Stomach (tissue), 4 donors: ENCODE results near the gene PEMT.

Source experiments
- EP300 ChIP-seq: sonication (generic); formaldehyde crosslinking; IDR thresholded peaks from one replicate; pipeline ENCODE4 v1.6.1; 2017; ENCODE audit warnings: antibody characterized with exemption
- POLR2A ChIP-seq, 4 donors: fragments of 450-650 bp; IDR thresholded peaks; one replicate each; pipeline ENCODE4 v1.6.1; 2016; ENCODE audit warnings: antibody characterized with exemption in 4 of 4, control low read depth in 2 of 4, mild to moderate bottlenecking in 1 of 4, moderate library complexity in 1 of 4
- TF ChIP-seq, protein P1 (sequence below), 7 experiments: fragments of 450-650 bp in 4 of 7; fragments of 200-600 bp in 3 of 7; sonication (generic) in 3 of 7; IDR thresholded peaks; one replicate each; pipeline ENCODE4 v1.5.1; 2016 to 2019; ENCODE audit warnings: antibody characterized with exemption in 7 of 7, control low read depth in 2 of 7, mild to moderate bottlenecking in 1 of 7

DNA sequence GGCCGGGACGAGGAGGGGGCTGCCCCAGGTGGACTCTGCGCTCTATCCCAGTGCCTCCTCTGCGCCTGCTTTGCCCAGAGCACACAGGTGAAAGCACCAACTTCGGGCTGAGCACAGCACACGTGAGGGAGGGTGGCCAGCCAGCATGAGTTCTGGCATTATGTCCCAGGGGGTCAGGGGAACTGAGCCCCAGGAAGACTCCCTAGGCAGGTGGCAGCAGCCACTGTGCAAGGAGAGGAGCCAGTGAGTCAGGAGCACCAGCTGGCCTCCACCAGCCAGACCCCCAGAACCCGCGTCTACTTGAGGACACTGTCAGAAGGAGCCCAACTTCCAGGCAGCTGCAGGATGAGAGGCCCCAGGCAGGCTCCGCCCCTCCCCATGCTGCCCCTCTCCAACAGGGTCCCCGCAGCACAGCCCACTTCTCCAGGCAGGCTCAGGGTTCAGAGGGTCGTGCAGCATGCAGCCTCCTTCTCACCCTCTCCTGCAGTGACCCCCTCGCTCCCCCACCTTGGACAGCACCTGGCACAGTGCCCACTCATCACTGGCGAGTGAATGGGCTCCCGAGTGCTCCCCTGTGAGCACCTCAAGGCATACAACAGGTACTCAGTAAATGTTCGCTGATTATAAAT, 51.1 kb downstream of the PEMT start:
- TF ChIP-seq EP300 (no peak), POLR2A (IDR thresholded peaks at IDR 0.05) (no peak)
- TF ChIP-seq, protein P1, sequence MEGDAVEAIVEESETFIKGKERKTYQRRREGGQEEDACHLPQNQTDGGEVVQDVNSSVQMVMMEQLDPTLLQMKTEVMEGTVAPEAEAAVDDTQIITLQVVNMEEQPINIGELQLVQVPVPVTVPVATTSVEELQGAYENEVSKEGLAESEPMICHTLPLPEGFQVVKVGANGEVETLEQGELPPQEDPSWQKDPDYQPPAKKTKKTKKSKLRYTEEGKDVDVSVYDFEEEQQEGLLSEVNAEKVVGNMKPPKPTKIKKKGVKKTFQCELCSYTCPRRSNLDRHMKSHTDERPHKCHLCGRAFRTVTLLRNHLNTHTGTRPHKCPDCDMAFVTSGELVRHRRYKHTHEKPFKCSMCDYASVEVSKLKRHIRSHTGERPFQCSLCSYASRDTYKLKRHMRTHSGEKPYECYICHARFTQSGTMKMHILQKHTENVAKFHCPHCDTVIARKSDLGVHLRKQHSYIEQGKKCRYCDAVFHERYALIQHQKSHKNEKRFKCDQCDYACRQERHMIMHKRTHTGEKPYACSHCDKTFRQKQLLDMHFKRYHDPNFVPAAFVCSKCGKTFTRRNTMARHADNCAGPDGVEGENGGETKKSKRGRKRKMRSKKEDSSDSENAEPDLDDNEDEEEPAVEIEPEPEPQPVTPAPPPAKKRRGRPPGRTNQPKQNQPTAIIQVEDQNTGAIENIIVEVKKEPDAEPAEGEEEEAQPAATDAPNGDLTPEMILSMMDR (IDR thresholded peaks at IDR 0.05), result no peak
